ENCODE results near the gene RMI2.
A peak's percentile ranks its signal among the peaks of the same experiment; 100 is the strongest.

RMI2 gene

DNA sequence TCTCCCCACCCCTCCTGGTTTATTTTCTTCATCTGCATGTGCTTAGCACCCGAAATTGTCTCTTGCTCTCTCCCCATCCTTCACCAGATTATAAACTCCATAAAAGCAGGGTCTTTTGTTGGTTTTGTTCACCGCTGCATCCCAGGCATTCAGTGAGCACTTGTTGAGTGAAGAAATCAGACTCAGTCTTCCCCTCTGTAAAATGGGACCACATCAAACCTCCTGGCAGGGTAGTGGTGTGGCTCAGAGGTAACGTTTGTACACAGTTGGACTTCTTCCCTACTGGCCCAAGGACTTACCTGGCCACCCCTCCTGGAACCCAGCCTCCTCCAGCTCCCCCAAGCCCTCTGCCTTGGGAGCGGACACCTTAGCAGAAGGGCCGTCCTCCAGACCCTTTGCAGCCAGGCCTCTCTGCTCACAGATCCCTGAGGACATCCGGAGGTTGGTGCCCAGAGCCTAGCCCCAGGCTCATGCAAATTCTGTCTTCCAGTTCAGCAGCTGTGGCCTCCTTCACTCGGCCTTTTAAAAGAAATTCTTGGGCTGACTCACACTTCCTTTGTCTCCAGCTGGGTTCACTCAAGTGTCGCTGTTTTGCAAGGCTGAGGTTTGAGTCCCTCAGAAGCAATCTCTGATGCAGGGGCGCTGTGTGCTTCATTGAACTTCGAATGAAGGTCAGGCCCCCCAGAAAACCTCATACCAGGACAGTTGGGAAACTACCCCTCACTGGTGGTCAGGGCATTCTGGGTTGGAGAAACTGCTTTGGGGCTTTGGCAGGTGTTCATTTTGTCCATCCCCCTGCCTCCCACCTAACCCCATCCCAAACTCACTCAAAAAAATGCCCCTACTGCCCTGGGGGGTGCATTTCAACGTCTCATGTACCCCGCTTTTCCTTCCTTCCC lies 16.8 kb upstream of the RMI2 start:
- peak; percentile 95 for DNase-seq

GRCh38 chr16:11329071-11329491 lies 16.2 kb upstream of the RMI2 start:
- peak; percentile 59 for DNase-seq

GRCh38 chr16:11329891-11330290 lies 15.4 kb upstream of the RMI2 start:
- DNase-seq, result no peak

DNA sequence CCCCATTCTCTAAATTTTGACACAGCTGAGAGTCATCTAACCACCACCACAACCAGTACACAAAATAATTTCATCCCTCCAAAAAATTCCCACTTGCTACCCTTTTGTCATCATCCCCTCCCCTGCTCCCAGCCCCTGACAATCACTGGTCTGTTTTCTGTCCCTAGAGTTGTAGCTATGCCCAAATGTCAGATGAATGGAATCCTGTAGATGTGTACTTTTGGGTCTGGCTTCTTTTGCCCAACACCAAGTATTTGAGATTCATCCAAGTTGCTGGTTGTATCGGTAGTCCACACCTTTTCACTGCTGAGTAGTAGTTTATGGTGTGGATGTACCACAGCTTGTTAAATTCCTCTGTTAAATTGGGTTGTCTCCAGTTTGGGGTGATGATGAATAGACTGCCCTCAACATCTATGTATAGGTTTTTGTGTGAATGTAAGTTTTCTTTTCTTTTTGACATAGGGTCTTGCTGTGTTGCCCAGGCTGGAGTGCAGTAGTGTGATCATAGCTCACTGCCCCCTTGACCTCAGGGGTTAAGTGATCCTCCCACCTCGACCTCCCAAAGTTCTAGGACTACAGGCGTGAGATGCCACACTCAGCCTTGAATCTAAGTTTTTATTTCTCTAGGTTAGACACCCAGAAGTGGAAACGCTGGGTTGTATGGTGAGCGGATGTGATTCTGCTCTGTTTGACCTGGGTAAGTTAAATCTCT lies 14.6 kb upstream of the RMI2 start:
- DNase-seq, result no peak

GRCh38 chr16:11331967-11332366 lies 13.3 kb upstream of the RMI2 start:
- DNase-seq, result no peak

GRCh38 chr16:11333010-11333409 lies 12.2 kb upstream of the RMI2 start:
- no peak for DNase-seq

DNA sequence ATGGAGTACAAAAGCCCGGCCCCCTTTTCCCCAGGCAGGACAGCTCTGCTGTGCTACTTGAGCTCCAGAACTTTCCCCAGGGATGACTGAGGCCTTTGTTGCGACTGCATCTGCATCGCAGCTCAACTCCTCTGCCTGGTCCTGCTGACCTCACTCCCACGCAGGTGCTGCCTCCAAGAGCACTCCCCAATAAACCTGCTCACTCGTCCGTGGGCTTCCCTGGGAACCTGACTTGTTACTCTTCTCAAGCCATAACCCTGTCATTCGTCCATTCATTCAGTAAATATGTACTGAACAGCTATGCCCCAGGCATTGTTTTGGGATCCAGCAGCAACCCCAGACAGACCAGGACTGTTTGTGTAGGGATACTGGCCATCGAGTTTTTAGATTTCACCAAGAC lies 11.6 kb upstream of the RMI2 start:
- no peak for DNase-seq

GRCh38 chr16:11334831-11335404 lies 10.3 kb upstream of the RMI2 start:
- DNase-seq, result no peak

- DNase-seq, result no peak
These were observed 6.2 kb upstream of the RMI2 start for GRCh38 chr16:11339075-11339474.

DNA sequence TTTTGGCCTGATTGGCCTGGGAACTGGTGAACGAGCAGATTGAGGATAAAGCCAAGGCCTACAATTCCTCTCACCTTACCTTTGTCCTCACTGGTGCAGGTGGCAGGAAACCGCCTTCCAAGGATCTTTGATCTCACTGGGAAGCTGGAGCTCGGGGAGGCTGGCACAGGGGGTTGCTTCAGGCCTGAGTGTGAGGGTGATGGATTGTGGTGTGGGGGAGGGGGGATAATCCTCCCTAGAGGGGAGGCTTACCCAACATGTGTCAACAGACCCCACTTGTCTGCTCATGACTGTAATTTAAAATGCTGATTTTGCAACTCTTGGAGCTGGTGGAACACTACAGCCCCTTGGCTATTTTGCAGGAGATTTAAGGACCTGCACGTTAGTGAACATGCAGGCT lies 4.5 kb upstream of the RMI2 start:
- no peak for DNase-seq

DNA sequence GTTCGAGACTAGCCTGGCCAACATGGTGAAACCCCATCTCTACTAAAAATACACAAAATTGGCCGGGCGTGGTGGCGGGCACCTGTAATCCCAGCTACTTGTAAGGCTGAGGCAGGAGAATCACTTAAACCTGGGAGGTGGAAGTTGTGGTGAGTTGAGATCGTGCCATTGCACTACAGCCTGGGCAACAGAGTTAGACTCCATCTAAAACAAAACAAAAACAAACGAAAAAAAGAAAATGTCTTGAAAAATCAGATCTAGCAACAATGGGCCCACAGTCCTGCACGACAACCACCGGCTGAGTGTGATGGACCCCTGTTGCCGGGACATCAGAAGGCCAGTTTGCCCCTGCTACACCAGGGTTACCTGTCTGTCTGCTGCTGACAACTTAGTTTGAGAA lies 3.9 kb upstream of the RMI2 start:
- no peak for DNase-seq

DNA sequence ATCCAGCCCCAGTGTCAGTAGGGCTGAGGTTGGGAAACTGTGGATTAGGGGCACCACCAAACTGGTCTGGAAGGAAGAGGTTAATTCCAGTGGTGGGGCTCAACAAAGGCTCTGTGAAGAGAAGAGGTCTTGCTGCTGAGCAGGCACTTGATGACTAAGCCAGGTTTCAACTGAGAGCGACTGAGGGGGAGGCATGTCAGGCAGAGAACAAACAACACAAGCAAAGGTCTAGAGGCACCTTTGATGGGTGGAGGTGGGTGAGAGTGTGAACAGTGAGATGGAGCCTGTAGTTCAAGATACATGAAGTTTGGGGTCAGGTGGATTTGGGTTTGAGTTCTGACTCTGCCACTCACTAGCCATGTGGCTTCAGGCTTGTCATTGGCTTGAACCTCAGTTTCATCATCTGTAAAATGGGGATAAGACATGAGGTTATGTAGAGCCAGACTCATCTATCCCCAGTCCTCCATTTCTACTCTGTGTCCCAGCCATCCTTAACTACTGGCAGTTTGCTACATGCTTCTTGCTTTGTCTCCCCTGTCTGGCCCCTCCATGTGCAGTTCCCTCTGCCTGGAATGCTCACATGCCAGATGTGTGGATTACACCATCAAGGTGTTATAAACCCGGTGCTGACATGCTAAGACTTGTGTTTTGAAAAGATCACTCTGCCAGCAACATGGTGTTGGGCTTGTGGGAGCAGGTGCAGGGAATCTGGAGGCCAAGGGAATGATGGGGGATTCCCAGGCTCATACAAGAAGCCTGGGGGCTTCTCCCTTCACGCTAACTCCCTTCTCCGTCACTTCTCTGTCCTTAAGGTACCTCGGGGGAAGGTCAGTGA lies 3.0 kb upstream of the RMI2 start:
- no peak for DNase-seq

DNA sequence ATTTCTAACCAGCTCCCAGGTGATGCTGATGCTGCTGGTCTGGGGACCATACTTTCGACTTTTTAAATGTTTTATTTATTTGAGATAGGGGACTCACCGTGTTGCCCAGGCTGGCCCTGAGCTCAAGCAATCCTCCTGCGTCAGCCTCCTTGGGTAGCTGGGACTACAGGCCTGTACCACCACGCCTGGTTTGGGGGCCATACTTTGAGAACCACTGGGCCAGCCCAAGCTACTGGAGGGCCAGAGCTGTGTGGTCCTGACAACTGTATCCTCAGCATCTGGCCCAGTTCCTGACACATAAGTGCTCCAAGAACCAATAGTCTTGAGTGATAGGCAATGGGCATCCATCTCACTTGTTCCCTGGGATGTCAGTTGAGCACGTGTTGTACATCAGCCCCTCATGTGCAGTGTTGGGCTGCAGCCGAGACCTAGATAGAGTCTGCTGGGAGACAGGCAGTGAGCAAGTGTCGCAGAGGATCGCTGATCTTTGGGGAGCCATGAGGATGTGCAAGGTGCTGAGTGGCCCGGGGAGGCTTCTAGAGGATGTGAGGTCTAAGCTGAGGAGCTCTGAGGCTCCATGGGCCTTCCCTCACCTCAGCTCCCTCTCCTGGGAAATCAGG lies 1.6 kb downstream of the RMI2 start:
- DNase-seq, result no peak

DNA sequence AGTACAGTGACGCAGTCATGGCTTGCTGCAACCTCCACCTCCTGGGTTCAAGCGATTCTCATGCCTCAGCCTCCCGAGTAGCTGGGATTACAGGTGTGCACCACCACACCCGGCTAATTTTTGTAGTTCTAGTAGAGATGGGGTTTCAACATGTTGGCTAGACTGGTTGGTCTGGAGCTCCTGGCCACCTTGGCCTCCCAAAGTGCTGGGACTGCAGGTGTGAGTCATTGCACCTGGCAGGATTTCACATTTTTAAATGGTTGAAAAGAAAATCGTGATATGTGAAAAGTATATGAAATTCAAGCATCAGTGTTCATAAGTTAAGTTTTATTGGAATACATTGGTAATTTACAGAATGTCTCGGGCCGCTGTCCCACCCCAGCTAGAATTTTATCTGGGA lies 2.6 kb downstream of the RMI2 start:
- DNase-seq, result no peak

- no peak for DNase-seq
These were observed 3.7 kb downstream of the RMI2 start for GRCh38 chr16:11348737-11349598.

- peak; percentile 58 for DNase-seq
These were observed 4.5 kb downstream of the RMI2 start for GRCh38 chr16:11349599-11350276.

DNA sequence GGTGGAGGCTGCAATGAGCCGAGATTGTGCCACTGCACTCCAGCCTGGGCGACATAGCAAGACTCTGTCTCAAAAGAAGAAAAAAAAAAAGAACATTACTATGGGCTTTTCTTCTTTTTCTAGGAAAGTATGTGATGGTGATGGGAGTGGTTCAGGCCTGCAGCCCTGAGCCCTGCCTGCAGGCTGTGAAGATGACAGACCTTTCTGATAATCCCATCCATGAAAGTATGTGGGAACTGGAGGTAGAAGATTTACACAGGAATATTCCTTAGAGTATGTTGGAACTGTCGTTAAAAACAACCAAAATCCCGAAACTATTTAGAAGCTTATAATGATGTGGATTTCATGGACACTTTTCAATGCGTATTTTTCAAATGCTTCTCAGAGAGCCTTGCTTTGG lies 5.3 kb downstream of the RMI2 start:
- DNase-seq, result no peak

- peak; percentile 89 for DNase-seq
These were observed 5.7 kb downstream of the RMI2 start for GRCh38 chr16:11350921-11351335.

- DNase-seq, result no peak
These were observed 7.9 kb downstream of the RMI2 start for GRCh38 chr16:11353158-11353557.

DNA sequence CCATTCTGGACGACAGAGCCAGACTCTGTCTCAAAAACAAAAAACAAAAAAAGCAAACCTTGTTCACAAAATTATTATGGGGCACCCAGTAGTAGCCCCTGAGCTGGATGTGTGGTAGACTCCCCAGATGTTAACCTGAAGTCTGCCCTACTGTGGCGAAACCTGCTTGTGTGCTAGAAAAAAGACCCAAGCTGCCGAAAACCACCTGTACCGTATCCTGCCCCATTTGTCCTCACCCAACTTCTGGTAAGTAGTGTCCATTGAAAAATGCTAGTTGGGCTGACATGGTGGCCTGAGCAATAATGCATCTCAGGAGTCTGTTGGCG lies 9.1 kb downstream of the RMI2 start:
- no peak for DNase-seq

Data from fibroblast of skin of abdomen (primary cell).